Upper lobe of right lung (tissue), 1 donor: ENCODE measurements around the gene KCTD13. TPM values are rescaled to one million over a fixed set of nuclear protein-coding genes. Genes with fewer than 3 reads are reported as not detected.

Source experiments
- ATAC-seq: fragments of 200-7000 bp; cut with Tn5 transposase; one replicate; pipeline ENCODE4 v1.9.1; 2020; ENCODE audit warnings: mild to moderate bottlenecking, moderate library complexity
- DNase-seq: peaks from one replicate; pipeline ENCODE4 v3.0.0-alpha.2; 2020
- H3K27ac ChIP-seq: fragments of 200-600 bp; one replicate; pipeline ENCODE4 v1.8.0; 2022
- H3K27me3 ChIP-seq: fragments of 200-600 bp; one replicate; pipeline ENCODE4 v1.8.0; 2022; ENCODE audit warnings: mild to moderate bottlenecking
- H3K36me3 ChIP-seq: fragments of 200-600 bp; one replicate; pipeline ENCODE4 v1.8.0; 2022
- H3K4me1 ChIP-seq: fragments of 200-600 bp; one replicate; pipeline ENCODE4 v1.8.0; 2022
- H3K4me3 ChIP-seq: fragments of 200-600 bp; one replicate; pipeline ENCODE4 v1.8.0; 2022; ENCODE audit warnings: mild to moderate bottlenecking
- H3K9me3 ChIP-seq: fragments of 200-600 bp; one replicate; pipeline ENCODE4 v1.8.0; 2022
- CTCF ChIP-seq: fragments of 200-600 bp; IDR thresholded peaks from one replicate; pipeline ENCODE4 v1.8.0; 2022; ENCODE audit warnings: antibody characterized with exemption
- intact Hi-C: fragments of 100-400 bp; cut with DNase I; formaldehyde crosslinking; loops from one replicate; pipeline ENCODE4 v1.11.0; 2022
- total RNA-seq: library from RNA; stranded (reverse); fragmentation: NEBNext Ultra II Directional; extraction: Animal tissue kit (Norgen Biotek cat#: 25700); gene quantifications from one replicate; pipeline ENCODE4 v1.2.1, GENCODE V29; 2021
- donor health status: DM: no; HTN: yes; CAD: no; lungs with severe emphysema.

The KCTD13 gene
- total RNA-seq, 1 donor from 2014 or later, result 23.5 TPM

GRCh38 chr16:29868396-29869009, 57.5 kb downstream of the KCTD13 start:
- ATAC-seq, result no peak

GRCh38 chr16:29864205-29864604, 61.8 kb downstream of the KCTD13 start:
- H3K4me3 ChIP-seq, result no peak overlapping the region
- H3K9me3 ChIP-seq, result no peaks in the 10 kb centered on the region
- no peaks in the 10 kb centered on the region for H3K27me3 ChIP-seq
- DNase-seq (no peak), ATAC-seq (no peak)
- no peak overlapping the region for H3K27ac ChIP-seq
- intact Hi-C loops, result no loop called here
- H3K4me1 ChIP-seq, result peaks cover 16% of the 10 kb centered on the region
- peaks cover 22% of the 10 kb centered on the region for H3K36me3 ChIP-seq
- no peak for TF ChIP-seq CTCF

More at GRCh38 chr16:29868396-29869009, 57.5 kb downstream of the KCTD13 start:
- Histone ChIP-seq H3K4me1 (peaks cover 4% of the 10 kb centered on the region), H3K9me3 (no peaks in the 10 kb centered on the region), H3K36me3 (no peaks in the 10 kb centered on the region), H3K27me3 (no peaks in the 10 kb centered on the region), H3K4me3 (no peak overlapping the region), H3K27ac (no peak overlapping the region)
- no peak for TF ChIP-seq CTCF
- intact Hi-C loops, result no loop called here
- no peak for DNase-seq

DNA sequence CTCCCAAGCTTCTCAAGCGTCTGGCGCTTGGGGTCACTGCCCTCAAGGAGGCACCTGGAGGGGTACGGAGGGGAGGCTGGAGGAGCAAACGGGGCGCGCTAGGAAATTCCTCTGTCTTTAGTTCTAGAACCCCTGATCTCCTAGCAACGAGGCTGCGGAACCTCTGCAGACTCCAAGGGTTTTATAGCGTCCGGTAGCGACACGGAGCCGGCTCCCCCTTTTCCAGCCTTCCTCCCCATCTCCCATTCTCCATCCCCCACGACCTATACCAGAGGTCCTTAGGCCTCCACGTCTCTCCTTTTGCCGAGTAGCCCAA, 62.4 kb downstream of the KCTD13 start:
- no peaks in the 10 kb centered on the region for H3K27me3 ChIP-seq
- DNase-seq, result no peak
- peaks cover 27% of the 10 kb centered on the region for H3K36me3 ChIP-seq
- H3K4me3 ChIP-seq, result peak overlapping the region; percentile 91
- intact Hi-C loops, result no loop called here
- no peaks in the 10 kb centered on the region for H3K9me3 ChIP-seq
- no peak for TF ChIP-seq CTCF
- peaks cover 16% of the 10 kb centered on the region for H3K4me1 ChIP-seq
- no peak for ATAC-seq
- H3K27ac ChIP-seq, result peak overlapping the region; percentile 100

- intact Hi-C loops, result no loop called here
- Histone ChIP-seq H3K4me1 (peaks cover 16% of the 10 kb centered on the region), H3K27me3 (no peaks in the 10 kb centered on the region), H3K4me3 (peak within 1 kb of the TSS; percentile 91), H3K9me3 (no peaks in the 10 kb centered on the region), H3K27ac (peak within 1 kb of the TSS; percentile 100), H3K36me3 (peaks cover 32% of the 10 kb centered on the region)
- TF ChIP-seq CTCF, result peak; percentile 54
- ATAC-seq (peak; percentile 98), DNase-seq (peak; percentile 94)
These were observed 63.0 kb downstream of the KCTD13 start, which contains the start of gene CDIPT for GRCh38 chr16:29862884-29863668. Gene CDIPT (minus strand): TSS chr16:29863226. CDS start chr16:29862857, 369 bp downstream.

DNA sequence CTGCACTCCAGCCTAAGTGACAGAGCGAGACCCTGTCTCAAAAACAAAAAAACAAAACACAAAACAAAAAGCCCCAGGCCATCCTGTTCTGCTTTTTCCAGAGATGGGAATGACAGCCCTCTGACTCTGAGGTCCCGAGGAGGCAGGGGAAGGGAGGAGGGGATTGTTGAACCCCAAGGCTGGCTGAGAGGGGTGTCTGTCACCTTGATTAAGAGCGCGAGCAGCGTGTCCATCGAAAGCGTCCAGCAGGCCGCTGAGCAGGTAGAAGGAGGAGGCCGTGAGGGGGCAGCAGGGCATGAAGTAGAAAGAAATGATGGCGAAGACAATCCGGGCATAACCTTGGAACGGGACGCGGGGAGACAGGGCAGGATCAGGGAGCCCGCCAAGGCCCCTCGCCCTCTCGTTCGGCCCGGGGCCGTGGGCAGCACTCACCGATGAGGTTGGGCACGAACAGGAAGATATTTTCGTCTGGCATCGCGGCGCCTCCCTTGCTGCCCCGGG, 63.6 kb downstream of the KCTD13 start:
- no peak for TF ChIP-seq CTCF
- H3K36me3 ChIP-seq, result peaks cover 32% of the 10 kb centered on the region
- peak overlapping the region; percentile 91 for H3K4me3 ChIP-seq
- DNase-seq, result no peak
- no peaks in the 10 kb centered on the region for H3K9me3 ChIP-seq
- H3K27ac ChIP-seq, result peak overlapping the region; percentile 100
- ATAC-seq, result peak; percentile 6
- intact Hi-C loops, result no loop called here
- peaks cover 16% of the 10 kb centered on the region for H3K4me1 ChIP-seq
- no peaks in the 10 kb centered on the region for H3K27me3 ChIP-seq
